WTC11 (cell line): Measurements from ENCODE around the gene FOXO3. TPM values are rescaled to one million over a fixed set of nuclear protein-coding genes. Genes with fewer than 3 reads are reported as not detected.

ENCODE experiments used
- ATAC-seq: fragments of 200-7000 bp; cut with Tn5 transposase; 2 replicates; pipeline ENCODE4 v1.10.0; 2021; ENCODE audit warnings: mild to moderate bottlenecking, moderate library complexity
- CTCF ChIA-PET: fragments of 300-600 bp; sonication (Branson Sonifier 250); formaldehyde crosslinking; loops from one replicate; lab custom pipeline; 2021; ENCODE audit warnings: antibody characterized with exemption; lab: Charles Lee
- POLR2A ChIA-PET: fragments of 350-600 bp; sonication (Branson Sonifier 250); formaldehyde crosslinking; loops from one replicate; lab custom pipeline; 2021; ENCODE audit warnings: antibody characterized with exemption; lab: Charles Lee
- DNase-seq: peaks from one replicate; pipeline ENCODE4 v3.0.0; 2021; ENCODE audit warnings: low spot score
- H3K27ac Mint-ChIP-seq: 2 replicates; pipeline ENCODE4 v1.8.0; 2021; ENCODE audit warnings: mixed read lengths
- H3K27me3 Mint-ChIP-seq: 2 replicates; pipeline ENCODE4 v1.8.0; 2021; ENCODE audit warnings: low read depth, mild to moderate bottlenecking, moderate library complexity, mixed read lengths
- H3K36me3 Mint-ChIP-seq: 2 replicates; pipeline ENCODE4 v1.8.0; 2021; ENCODE audit warnings: mixed read lengths
- H3K4me1 Mint-ChIP-seq: 2 replicates; pipeline ENCODE4 v1.8.0; 2022; ENCODE audit warnings: mixed read lengths
- H3K4me3 Mint-ChIP-seq: 2 replicates; pipeline ENCODE4 v1.8.0; 2021; ENCODE audit warnings: mild to moderate bottlenecking, moderate library complexity, mixed read lengths
- H3K9me3 Mint-ChIP-seq: 2 replicates; pipeline ENCODE4 v1.8.0; 2021; ENCODE audit warnings: mixed read lengths
- ATF2 ChIP-seq: sonication (generic); formaldehyde crosslinking; IDR thresholded peaks from 2 replicates; pipeline ENCODE4 v1.8.1; 2022; ENCODE audit warnings: low read depth, missing genetic modification reagents, borderline replicate concordance
- ERG ChIP-seq: fragments of 250-450 bp; sonication (Bioruptor Pico); IDR thresholded peaks from 2 replicates; pipeline ENCODE4 v1.8.0; 2021; ENCODE audit warnings: mild to moderate bottlenecking
- FOXK1 ChIP-seq: sonication (generic); formaldehyde crosslinking; IDR thresholded peaks from 2 replicates; pipeline ENCODE4 v1.8.0; 2022; ENCODE audit warnings: mild to moderate bottlenecking, moderate library complexity, missing genetic modification reagents
- GRHL2 ChIP-seq: fragments of 250-450 bp; sonication (Bioruptor Pico); IDR thresholded peaks from 2 replicates; pipeline ENCODE4 v1.8.0; 2022; ENCODE audit warnings: mild to moderate bottlenecking, moderate library complexity; ENCODE audit not compliant: insufficient replicate concordance, severe bottlenecking
- NFYB ChIP-seq: sonication (generic); formaldehyde crosslinking; conservative IDR thresholded peaks from 2 replicates; pipeline ENCODE4 v1.8.0; 2022; ENCODE audit warnings: low read depth, missing genetic modification reagents
- NR1H2 ChIP-seq: sonication (generic); formaldehyde crosslinking; IDR thresholded peaks from 2 replicates; pipeline ENCODE4 v1.9.0; 2021; ENCODE audit warnings: mild to moderate bottlenecking, moderate library complexity, missing genetic modification reagents
- PREB ChIP-seq: sonication (generic); formaldehyde crosslinking; IDR thresholded peaks from 2 replicates; pipeline ENCODE4 v1.8.1; 2022; ENCODE audit warnings: mild to moderate bottlenecking, missing genetic modification reagents, moderate library complexity, borderline replicate concordance
- SOX15 ChIP-seq: fragments of 250-450 bp; sonication (Bioruptor Pico); IDR thresholded peaks from 2 replicates; pipeline ENCODE4 v1.9.0; 2021; ENCODE audit warnings: mild to moderate bottlenecking
- STAT6 ChIP-seq: sonication (generic); formaldehyde crosslinking; conservative IDR thresholded peaks from 2 replicates; pipeline ENCODE4 v1.8.1; 2023; ENCODE audit warnings: mild to moderate bottlenecking, low read depth, missing genetic modification reagents, moderate library complexity
- USF1 ChIP-seq: sonication (generic); formaldehyde crosslinking; IDR thresholded peaks from 2 replicates; pipeline ENCODE4 v1.8.0; 2022; ENCODE audit warnings: mild to moderate bottlenecking, missing genetic modification reagents
- ZBTB43 ChIP-seq: sonication (generic); formaldehyde crosslinking; IDR thresholded peaks from 2 replicates; pipeline ENCODE4 v1.8.1; 2023; ENCODE audit warnings: mild to moderate bottlenecking, missing genetic modification reagents
- ZNF138 ChIP-seq: sonication (generic); formaldehyde crosslinking; conservative IDR thresholded peaks from 2 replicates; pipeline ENCODE4 v1.8.1; 2022; ENCODE audit warnings: mild to moderate bottlenecking, moderate library complexity, missing genetic modification reagents
- ZNF219 ChIP-seq: sonication (generic); formaldehyde crosslinking; IDR thresholded peaks from 2 replicates; pipeline ENCODE4 v1.8.0; 2023; ENCODE audit warnings: missing genetic modification reagents, mild to moderate bottlenecking, borderline replicate concordance
- ZNF396 ChIP-seq: fragments of 250-450 bp; sonication (Bioruptor Pico); IDR thresholded peaks from 2 replicates; pipeline ENCODE4 v1.8.0; 2021; ENCODE audit warnings: mild to moderate bottlenecking, moderate library complexity, borderline replicate concordance
- ZSCAN18 ChIP-seq: fragments of 250-450 bp; sonication (Bioruptor Pico); IDR thresholded peaks from 2 replicates; pipeline ENCODE4 v2.1.2; 2022; ENCODE audit warnings: mild to moderate bottlenecking, moderate library complexity
- total RNA-seq: library from RNA; stranded (reverse); gene quantifications from 3 replicates; pipeline ENCODE4 v1.2.3, GENCODE V29; 2021

The FOXO3 gene
- total RNA-seq, 1 experiment from 2014 or later, result 15.6 TPM

GRCh38 chr6:108672641-108673040 is 111.9 kb downstream of the FOXO3 start (continued):
- TF ChIP-seq ZNF138 (no peak), GRHL2 (CRISPR knock-in tag) (no peak), SOX15 (CRISPR knock-in tag) (no peak), ZBTB43 (no peak), NR1H2 (CRISPR knock-in tag) (no peak), PREB (no peak), ZNF396 (no peak), USF1 (CRISPR knock-in tag) (no peak), NFYB (no peak), FOXK1 (no peak), ERG (CRISPR knock-in tag) (no peak)

- no peak for TF ChIP-seq STAT6 (CRISPR knock-in tag)
- Mint-ChIP-seq H3K9me3 (no peaks in the 10 kb centered on the region), H3K4me1 (peaks cover 67% of the 10 kb centered on the region), H3K36me3 (no peaks in the 10 kb centered on the region), H3K27me3 (no peaks in the 10 kb centered on the region), H3K4me3 (no peak overlapping the region), H3K27ac (no peak overlapping the region)
- ChIA-PET CTCF (no interaction called here), POLR2A (no interaction called here)
- ATAC-seq (no peak), DNase-seq (no peak)
Measured at GRCh38 chr6:108673153-108673552, 112.4 kb downstream of the FOXO3 start.

- no peaks in the 10 kb centered on the region; the same call in 1 of the 2 replicates for H3K36me3 Mint-ChIP-seq
Measured at GRCh38 chr6:108673602-108674001, 112.9 kb downstream of the FOXO3 start.

More at GRCh38 chr6:108673602-108674001, 112.9 kb downstream of the FOXO3 start:
- Mint-ChIP-seq H3K27me3 (no peaks in the 10 kb centered on the region), H3K4me1 (peaks cover 63% of the 10 kb centered on the region)
- TF ChIP-seq ZNF219 (no peak), PREB (no peak), ZSCAN18 (CRISPR knock-in tag) (no peak), ATF2 (CRISPR knock-in tag) (no peak)
- TF ChIP-seq, all 79 proteins: peak for 0
- ChIA-PET CTCF (no interaction called here), POLR2A (no interaction called here)
- DNase-seq, result no peak
- Mint-ChIP-seq H3K4me3 (no peak overlapping the region), H3K9me3 (no peaks in the 10 kb centered on the region), H3K27ac (no peak overlapping the region)
- ATAC-seq, result no peak
